ENCODE measurements around the gene GEMIN5. TPM values are rescaled to one million over a fixed set of nuclear protein-coding genes. Genes with fewer than 3 reads are reported as not detected.

Gene GEMIN5
- total and polyA plus RNA-seq, 2 experiments from 2014 or later: 18.3 to 46.7 TPM

- no peak for TF ChIP-seq ZNF462 (CRISPR knock-in tag; IDR thresholded peaks at IDR 0.05)
- no peak for TF ChIP-seq ZNF331 (CRISPR knock-in tag; IDR thresholded peaks at IDR 0.05; ENCODE audit: low read depth)
- no peak for TF ChIP-seq POLR2AphosphoS5 (IDR thresholded peaks at IDR 0.05; ENCODE audit: low read depth)
These were observed 4.5 kb downstream of the GEMIN5 start (continued) for GRCh38 chr5:154933537-154933936.

GRCh38 chr5:154923441-154924430 lies 14.3 kb downstream of the GEMIN5 start:
- no peaks in the 10 kb centered on the region for H3K27me3 ChIP-seq (ENCODE audit: insufficient read depth)
- no peak overlapping the region for H3K27ac ChIP-seq (ENCODE audit: low read depth)
- no peak overlapping the region for H2AFZ ChIP-seq
- ATAC-seq (no peak), DNase-seq (ENCODE audit: low spot score) (no peak)
- Mint-ChIP-seq H3K4me3 (no peak overlapping the region), H3K9me3 (no peaks in the 10 kb centered on the region), H3K4me1 (no peaks in the 10 kb centered on the region), H3K27ac (no peak overlapping the region), H3K27me3 (ENCODE audit: insufficient read depth, low read depth, poor library complexity) (no peaks in the 10 kb centered on the region), H3K36me3 (ENCODE audit: low read depth) (peaks cover 79% of the 10 kb centered on the region)
- no peak overlapping the region for H3K4me3 ChIP-seq
- no peaks in the 10 kb centered on the region for H3F3A ChIP-seq (replicated peaks; ENCODE audit: low read depth)
- H3K79me2 ChIP-seq (replicated peaks; ENCODE audit: insufficient read depth): no peaks in the 10 kb centered on the region
- H3K4me2 ChIP-seq: no peak overlapping the region
- no peaks in the 10 kb centered on the region for H3K4me1 ChIP-seq (ENCODE audit: insufficient read depth)
- H4K20me1 ChIP-seq (replicated peaks; ENCODE audit: insufficient read depth): peaks cover 4% of the 10 kb centered on the region
- no peaks in the 10 kb centered on the region for H3K9me2 ChIP-seq (ENCODE audit: insufficient read depth)
- peaks cover 57% of the 10 kb centered on the region for H3K36me3 ChIP-seq (ENCODE audit: insufficient read depth)
- TF ChIP-seq STAT1 (IDR thresholded peaks at IDR 0.05; ENCODE audit: unreplicated experiment) (no peak), ZNF331 (CRISPR knock-in tag; IDR thresholded peaks at IDR 0.05; ENCODE audit: low read depth) (no peak), JUNB (IDR thresholded peaks at IDR 0.05; ENCODE audit: unreplicated experiment) (no peak), POLR2AphosphoS5 (IDR thresholded peaks at IDR 0.05; ENCODE audit: low read depth) (no peak), CREB1 (CRISPR knock-in tag; IDR thresholded peaks at IDR 0.05; ENCODE audit: low read depth) (no peak), CTCF (conservative IDR thresholded peaks at IDR 0.05; ENCODE audit: low read depth in 2 of 2) (no peak), EZH2 (IDR thresholded peaks at IDR 0.05; ENCODE audit: low read depth, unreplicated experiment) (no peak), EZH2phosphoT487 (IDR thresholded peaks at IDR 0.05; ENCODE audit: unreplicated experiment) (no peak), ETS1 (IDR thresholded peaks at IDR 0.05) (no peak), NANOG (IDR thresholded peaks at IDR 0.05; ENCODE audit: borderline replicate concordance) (no peak)

Measured in GM23338 (cell line).